Hepatocyte (in vitro differentiated cells): Measurements from ENCODE around the gene KRTAP3-2.

ENCODE experiments used
- CTCF ChIP-seq: fragments of 200-600 bp; sonication (generic); IDR thresholded peaks from 2 replicates; pipeline ENCODE4 v1.5.1; 2016; ENCODE audit warnings: antibody characterized with exemption, mild to moderate bottlenecking; ENCODE audit not compliant: poor library complexity
- EZH2 ChIP-seq: fragments of 200-600 bp; sonication (generic); IDR thresholded peaks from 2 replicates; pipeline ENCODE4 v1.6.1; 2016; ENCODE audit warnings: antibody characterized with exemption, mild to moderate bottlenecking, borderline replicate concordance
- EZH2phosphoT487 ChIP-seq: fragments of 200-600 bp; sonication (generic); IDR thresholded peaks from one replicate; pipeline ENCODE4 v1.6.1; 2018; ENCODE audit warnings: antibody characterized with exemption, mild to moderate bottlenecking, low read depth, moderate library complexity; ENCODE audit not compliant: unreplicated experiment, severe bottlenecking

DNA sequence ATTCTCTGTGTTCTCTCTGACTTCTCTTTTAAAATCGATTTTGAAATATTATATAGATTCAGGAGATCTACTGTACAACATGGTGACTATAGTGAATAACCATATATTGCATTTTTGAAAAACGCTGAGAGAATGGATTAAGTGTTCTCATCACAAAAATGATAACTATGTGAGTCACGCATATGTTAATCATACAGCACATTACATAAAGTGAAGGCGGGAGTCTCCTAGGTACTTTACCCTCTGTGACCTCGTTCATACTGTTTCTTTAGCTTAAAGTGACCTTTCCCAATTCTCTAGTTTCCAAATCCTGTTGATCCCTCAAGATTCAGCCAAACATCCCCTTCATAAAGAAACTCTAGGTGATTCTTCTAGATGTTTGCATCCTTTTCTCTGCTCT is 3.1 kb upstream of the KRTAP3-2 start:
- TF ChIP-seq CTCF: no peak
- TF ChIP-seq EZH2: no peak
- no peak for TF ChIP-seq EZH2phosphoT487
